ENCODE measurements around the gene TTC27. TPM values are rescaled to one million over a fixed set of nuclear protein-coding genes. Genes with fewer than 3 reads are reported as not detected.

The TTC27 gene
- total RNA-seq, 1 donor from 2014 or later = 12.2 TPM

GRCh38 chr2:32683520-32684086 lies 55.8 kb downstream of the TTC27 start:
- no peak for ATAC-seq
- DNase-seq = no peak
- H3K4me3 ChIP-seq = no peak overlapping the region
- H3K4me1 ChIP-seq = no peaks in the 10 kb centered on the region
- intact Hi-C loops (cut with DNase I) = no loop called here
- no peak overlapping the region for H3K27ac ChIP-seq
- H3K36me3 ChIP-seq = peaks cover 23% of the 10 kb centered on the region
- TF ChIP-seq CTCF (IDR thresholded peaks at IDR 0.05) = no peak
- H3K27me3 ChIP-seq (ENCODE audit: low read depth) = no peaks in the 10 kb centered on the region
- H3K9me3 ChIP-seq = no peaks in the 10 kb centered on the region

GRCh38 chr2:32688541-32688940 lies 60.7 kb downstream of the TTC27 start:
- TF ChIP-seq CTCF (IDR thresholded peaks at IDR 0.05) = no peak
- intact Hi-C loops (cut with DNase I) = no loop called here
- H3K27me3 ChIP-seq (ENCODE audit: low read depth) = no peaks in the 10 kb centered on the region
- H3K27ac ChIP-seq = no peak overlapping the region
- H3K4me1 ChIP-seq = no peaks in the 10 kb centered on the region
- H3K36me3 ChIP-seq = peaks cover 8% of the 10 kb centered on the region
- no peaks in the 10 kb centered on the region for H3K9me3 ChIP-seq
- DNase-seq = no peak
- H3K4me3 ChIP-seq = no peak overlapping the region
- ATAC-seq = no peak

- Histone ChIP-seq H3K4me1 (no peaks in the 10 kb centered on the region), H3K4me3 (no peak overlapping the region), H3K27me3 (ENCODE audit: low read depth) (no peaks in the 10 kb centered on the region), H3K27ac (no peak overlapping the region), H3K9me3 (no peaks in the 10 kb centered on the region), H3K36me3 (no peaks in the 10 kb centered on the region)
- DNase-seq (no peak), ATAC-seq (no peak)
- TF ChIP-seq CTCF (IDR thresholded peaks at IDR 0.05) = no peak
- intact Hi-C loops (cut with DNase I) = no loop called here
Observed at GRCh38 chr2:32691678-32692077, 63.8 kb downstream of the TTC27 start.

GRCh38 chr2:32696439-32696838 lies 68.6 kb downstream of the TTC27 start:
- Histone ChIP-seq H3K27ac (no peak overlapping the region), H3K4me3 (no peak overlapping the region), H3K4me1 (no peaks in the 10 kb centered on the region), H3K27me3 (ENCODE audit: low read depth) (no peaks in the 10 kb centered on the region), H3K36me3 (no peaks in the 10 kb centered on the region), H3K9me3 (no peaks in the 10 kb centered on the region)
- TF ChIP-seq CTCF (IDR thresholded peaks at IDR 0.05) = no peak
- DNase-seq (no peak), ATAC-seq (no peak)
- intact Hi-C loops (cut with DNase I) = no loop called here

- H3K4me1 ChIP-seq = no peaks in the 10 kb centered on the region
- H3K36me3 ChIP-seq = no peaks in the 10 kb centered on the region
- no peak overlapping the region for H3K4me3 ChIP-seq
- TF ChIP-seq CTCF (IDR thresholded peaks at IDR 0.05) = no peak
- no peaks in the 10 kb centered on the region for H3K9me3 ChIP-seq
- no peak for DNase-seq
- intact Hi-C loops (cut with DNase I) = no loop called here
- no peak for ATAC-seq
- no peaks in the 10 kb centered on the region for H3K27me3 ChIP-seq (ENCODE audit: low read depth)
- no peak overlapping the region for H3K27ac ChIP-seq
Observed at GRCh38 chr2:32697156-32697555, 69.3 kb downstream of the TTC27 start.

GRCh38 chr2:32699151-32699550 lies 71.3 kb downstream of the TTC27 start:
- H3K27me3 ChIP-seq (ENCODE audit: low read depth) = no peaks in the 10 kb centered on the region
- H3K9me3 ChIP-seq = no peaks in the 10 kb centered on the region
- intact Hi-C loops (cut with DNase I) = no loop called here
- no peak for TF ChIP-seq CTCF (IDR thresholded peaks at IDR 0.05)
- ATAC-seq (no peak), DNase-seq (no peak)
- no peaks in the 10 kb centered on the region for H3K4me1 ChIP-seq
- H3K36me3 ChIP-seq = peaks cover 8% of the 10 kb centered on the region
- H3K4me3 ChIP-seq = no peak overlapping the region
- H3K27ac ChIP-seq = no peak overlapping the region
